Measurements from ENCODE around the gene DDT. TPM values are rescaled to one million over a fixed set of nuclear protein-coding genes. Genes with fewer than 3 reads are reported as not detected.
"Not testable (repeated sequence)": the region's sequence is repeated elsewhere in the genome, so short reads cannot be mapped to it uniquely, and the experiment has no call there.

The DDT gene
- total RNA-seq, 1 donor from 2014 or later = 107 TPM

DNA sequence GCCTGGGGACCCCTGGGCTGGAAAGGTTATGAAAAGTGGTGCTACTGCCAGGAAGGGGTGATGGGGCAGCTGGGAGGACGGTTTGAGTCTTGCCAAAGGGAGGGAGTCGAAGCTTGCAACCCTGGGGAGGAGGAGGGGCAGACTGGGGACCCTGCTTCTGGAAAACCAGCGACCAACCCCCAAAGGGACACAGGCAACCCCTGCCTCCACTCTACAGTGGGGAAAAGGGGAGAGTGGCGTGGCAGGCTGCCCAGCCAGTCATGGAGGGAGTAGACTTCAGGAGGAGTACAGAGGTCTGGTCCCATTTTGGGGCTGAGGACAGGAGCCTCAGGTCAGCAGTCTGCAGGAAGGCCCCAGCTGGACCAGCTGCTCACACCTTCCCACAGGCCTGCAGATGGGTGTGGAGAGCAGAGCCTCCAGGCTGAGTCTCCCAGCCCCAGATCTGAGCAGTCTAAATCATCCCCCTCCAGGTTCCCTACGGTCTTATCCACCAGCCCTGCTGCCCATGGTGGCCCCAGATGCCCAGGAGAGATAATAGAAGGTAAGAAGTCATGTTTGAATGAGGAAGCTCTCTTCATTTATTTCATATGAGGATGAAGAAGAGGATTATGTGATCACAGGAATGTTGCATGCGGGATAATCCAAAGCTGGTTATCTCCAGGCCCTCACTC lies 3.3 kb downstream of the DDT start:
- H3K4me3 Mint-ChIP-seq = no peak overlapping the region
- no peaks in the 10 kb centered on the region for H3K27me3 Mint-ChIP-seq
- no peak overlapping the region for H3K27ac Mint-ChIP-seq
- no peak for TF ChIP-seq CTCF (IDR thresholded peaks at IDR 0.05)
- intact Hi-C loops (cut with micrococcal nuclease) = loop anchor here (10.0 kb wide), 1 partner anchor 56 kb away; no protein-coding TSS in a partner anchor
- ChIA-PET POLR2A (no interaction called here), CTCF (no interaction called here)
- peaks cover 31% of the 10 kb centered on the region for H3K36me3 Mint-ChIP-seq (ENCODE audit: low read depth)
- no peaks in the 10 kb centered on the region for H3K9me3 Mint-ChIP-seq
- H3K4me1 Mint-ChIP-seq = peaks cover 19% of the 10 kb centered on the region
- no peak for ATAC-seq (ENCODE audit: low read depth)
- DNase-seq = no peak

DNA sequence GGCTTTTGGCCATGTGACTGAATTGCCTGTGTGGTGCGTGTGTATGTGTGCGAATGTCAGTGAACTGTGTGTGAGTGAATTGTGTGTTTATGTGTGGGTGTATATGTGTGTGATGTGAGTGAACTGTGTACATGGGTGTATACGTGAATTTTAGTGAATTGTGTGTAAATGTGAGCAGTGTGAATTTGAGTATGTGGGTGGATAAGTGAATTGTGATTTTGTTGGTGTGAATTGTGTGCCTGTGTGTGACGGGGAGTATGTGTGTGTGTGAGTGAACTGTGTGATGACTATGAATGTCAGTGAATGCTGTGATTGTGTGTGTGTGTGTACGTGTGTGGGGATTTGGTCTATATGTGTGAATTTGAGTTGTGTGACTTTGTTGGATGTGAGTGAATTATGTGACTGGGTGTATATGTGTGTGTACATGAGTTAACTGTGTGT lies 4.0 kb downstream of the DDT start:
- DNase-seq (no peak), ATAC-seq (ENCODE audit: low read depth) (no peak)
- Mint-ChIP-seq H3K27me3 (no peaks in the 10 kb centered on the region), H3K4me3 (peak overlapping the region; percentile 1), H3K9me3 (no peaks in the 10 kb centered on the region), H3K27ac (no peak overlapping the region), H3K4me1 (peaks cover 19% of the 10 kb centered on the region), H3K36me3 (ENCODE audit: low read depth) (peaks cover 31% of the 10 kb centered on the region)
- CTCF ChIA-PET = no interaction called here
- no peak for TF ChIP-seq CTCF (IDR thresholded peaks at IDR 0.05)
- POLR2A ChIA-PET = no interaction called here
- intact Hi-C loops (cut with micrococcal nuclease) = loop anchor here (10.0 kb wide), 1 partner anchor 55 kb away; no protein-coding TSS in a partner anchor

GRCh38 chr22:23969071-23969470 lies 5.2 kb downstream of the DDT start:
- Mint-ChIP-seq H3K9me3 (no peaks in the 10 kb centered on the region), H3K4me1 (peaks cover 19% of the 10 kb centered on the region), H3K27ac (no peak overlapping the region), H3K4me3 (no peak overlapping the region), H3K36me3 (ENCODE audit: low read depth) (peaks cover 31% of the 10 kb centered on the region), H3K27me3 (no peaks in the 10 kb centered on the region)
- ATAC-seq (ENCODE audit: low read depth) (no peak), DNase-seq (no peak)
- intact Hi-C loops (cut with micrococcal nuclease) = loop anchor here (5.0 kb wide), 1 partner anchor 37 kb away; no protein-coding TSS in a partner anchor
- ChIA-PET CTCF (no interaction called here), POLR2A (no interaction called here)
- TF ChIP-seq CTCF (IDR thresholded peaks at IDR 0.05) = no peak

- DNase-seq, POLR2A ChIA-PET, H3K27me3 Mint-ChIP-seq, H3K4me3 Mint-ChIP-seq, H3K9me3 Mint-ChIP-seq, CTCF ChIA-PET, H3K27ac Mint-ChIP-seq: not testable (repeated sequence)
- peaks cover 27% of the 10 kb centered on the region for H3K36me3 Mint-ChIP-seq (ENCODE audit: low read depth)
- H3K4me1 Mint-ChIP-seq = peaks cover 17% of the 10 kb centered on the region
- intact Hi-C loops (cut with micrococcal nuclease) = loop anchor here (5.0 kb wide), 1 partner anchor 34 kb away; no protein-coding TSS in a partner anchor
- peak; percentile 92 for ATAC-seq (ENCODE audit: low read depth)
Observed at GRCh38 chr22:23966568-23966967, 7.7 kb downstream of the DDT start, which contains the start of gene DDTL. Gene DDTL, plus strand, starts transcription at chr22:23966888. Its CDS starts 27 bp downstream, at chr22:23966915.

- H3K4me1 Mint-ChIP-seq = peaks cover 14% of the 10 kb centered on the region
- DNase-seq, CTCF ChIA-PET, POLR2A ChIA-PET, H3K4me3 Mint-ChIP-seq, H3K9me3 Mint-ChIP-seq, H3K27me3 Mint-ChIP-seq, H3K27ac Mint-ChIP-seq: not testable (repeated sequence)
- peak; percentile 59 for ATAC-seq (ENCODE audit: low read depth)
- H3K36me3 Mint-ChIP-seq (ENCODE audit: low read depth) = peaks cover 22% of the 10 kb centered on the region
- intact Hi-C loops (cut with micrococcal nuclease) = loop anchor here (5.0 kb wide), 1 partner anchor 34 kb away; no protein-coding TSS in a partner anchor
Observed at GRCh38 chr22:23966094-23966493, 8.1 kb downstream of the DDT start.

DNA sequence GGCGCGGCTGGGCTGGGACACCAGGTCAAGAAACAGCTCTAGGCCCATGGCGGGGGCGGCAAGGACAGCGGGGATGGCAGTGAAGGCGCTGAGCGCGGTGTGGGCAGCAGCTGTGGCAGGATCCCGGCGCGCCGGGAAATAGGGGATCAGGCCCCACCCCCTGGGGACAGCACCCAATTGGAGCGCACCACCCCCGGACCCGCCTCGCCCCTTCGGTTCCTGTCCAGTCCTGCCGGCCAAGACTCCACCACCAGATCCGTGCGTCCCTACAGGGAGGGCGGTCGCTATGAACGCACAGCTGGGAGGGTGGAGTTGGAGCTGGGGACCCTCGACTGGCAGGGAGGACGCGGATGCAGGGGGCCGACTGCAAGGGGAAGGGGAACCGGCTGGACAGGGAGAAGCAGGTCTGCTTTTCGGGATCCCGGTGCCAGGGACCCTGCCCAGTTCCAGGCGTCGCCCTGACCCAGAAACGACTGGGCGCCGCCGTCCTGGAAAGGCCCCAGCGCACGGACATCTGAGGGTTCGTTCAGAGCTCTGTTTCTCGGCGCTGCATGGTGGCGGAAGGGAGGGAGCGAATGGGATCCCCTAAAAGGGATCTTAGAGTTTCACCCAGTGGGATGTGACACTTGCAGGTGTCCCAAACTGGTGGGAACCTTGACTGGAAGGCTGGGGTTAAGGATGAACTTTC lies 13.0 kb downstream of the DDT start, which contains the start of gene GSTT2B:
GSTT2B (minus strand) TSS at position 112 of the 688 bp plus-strand sequence; CDS start at position 48, 64 bp downstream.
- H3K9me3 Mint-ChIP-seq; H3K27ac Mint-ChIP-seq; H3K4me3 Mint-ChIP-seq; H3K36me3 Mint-ChIP-seq (ENCODE audit: low read depth); POLR2A ChIA-PET; ATAC-seq (ENCODE audit: low read depth); intact Hi-C loops (cut with micrococcal nuclease); CTCF ChIA-PET; DNase-seq; H3K4me1 Mint-ChIP-seq; H3K27me3 Mint-ChIP-seq: not testable (repeated sequence)

DNA sequence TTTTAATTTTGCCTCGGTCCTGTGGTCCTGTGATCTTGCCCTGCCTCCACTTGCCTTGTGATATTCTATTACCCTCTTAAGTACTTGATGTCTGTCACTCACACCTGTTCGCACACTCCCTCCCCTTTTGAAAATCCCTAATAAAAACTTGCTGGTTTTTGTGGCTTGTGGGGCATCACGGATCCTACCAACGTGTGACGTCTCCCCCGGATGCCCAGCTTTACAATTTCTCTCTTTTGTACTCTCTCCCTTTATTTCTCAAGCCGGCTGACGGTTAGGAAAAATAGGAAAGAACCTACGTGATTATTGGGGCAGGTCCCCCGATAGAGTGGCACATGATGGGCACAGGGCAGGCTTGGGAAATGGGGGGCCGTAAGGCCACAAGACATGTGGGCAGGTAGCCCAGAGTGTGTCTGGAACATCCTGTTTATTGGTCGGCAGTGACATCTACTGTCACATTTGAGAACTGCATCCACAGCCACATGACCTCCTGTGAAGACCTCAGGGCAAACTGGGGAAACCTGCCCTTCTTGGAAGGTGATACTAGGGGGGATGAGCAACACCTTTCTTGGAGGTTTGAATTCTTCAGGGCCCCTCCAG lies 17.8 kb downstream of the DDT start:
- POLR2A ChIA-PET; H3K4me3 Mint-ChIP-seq; H3K27ac Mint-ChIP-seq; H3K36me3 Mint-ChIP-seq (ENCODE audit: low read depth); H3K4me1 Mint-ChIP-seq; H3K9me3 Mint-ChIP-seq; H3K27me3 Mint-ChIP-seq: not testable (repeated sequence)
- CTCF ChIA-PET = interaction anchor here (0.6 to 1.1 kb wide), 6 partner anchors 84 to 571 kb away, joined by 3 to 4 read pairs (median 3); no protein-coding TSS in a partner anchor
- peak; percentile 60 for DNase-seq
- ATAC-seq (ENCODE audit: low read depth) = peak; percentile 97
- intact Hi-C loops (cut with micrococcal nuclease) = loop anchor here (5.0 to 10.0 kb wide), 4 partner anchors 94 to 568 kb away; partner anchors contain the start of gene MMP11

- H3K4me1 Mint-ChIP-seq; H3K9me3 Mint-ChIP-seq; H3K36me3 Mint-ChIP-seq (ENCODE audit: low read depth); H3K27ac Mint-ChIP-seq; H3K4me3 Mint-ChIP-seq; H3K27me3 Mint-ChIP-seq; DNase-seq; POLR2A ChIA-PET; ATAC-seq (ENCODE audit: low read depth): not testable (repeated sequence)
- intact Hi-C loops (cut with micrococcal nuclease) = loop anchor here (5.0 to 10.0 kb wide), 4 partner anchors 94 to 569 kb away; partner anchors contain the start of gene MMP11
- CTCF ChIA-PET = interaction anchor here (0.6 to 1.1 kb wide), 6 partner anchors 85 to 570 kb away, joined by 3 to 4 read pairs (median 3); no protein-coding TSS in a partner anchor
Observed at GRCh38 chr22:23955886-23956285, 18.4 kb downstream of the DDT start.

- ATAC-seq (ENCODE audit: low read depth); H3K36me3 Mint-ChIP-seq (ENCODE audit: low read depth); H3K4me1 Mint-ChIP-seq; DNase-seq; H3K9me3 Mint-ChIP-seq; H3K27ac Mint-ChIP-seq; POLR2A ChIA-PET; H3K27me3 Mint-ChIP-seq; CTCF ChIA-PET; H3K4me3 Mint-ChIP-seq: not testable (repeated sequence)
- intact Hi-C loops (cut with micrococcal nuclease) = loop anchor here (5.0 to 10.0 kb wide), 4 partner anchors 93 to 570 kb away; partner anchors contain the start of gene MMP11
Observed at GRCh38 chr22:23954991-23955305, 19.3 kb downstream of the DDT start.

Measured in activated B cell treated with CpG ODN at 0.5 μM for 24 hours (primary cell).